Raji (cell line): ENCODE measurements around the gene DSCAM.

ENCODE experiments used
- POLR2A ChIP-seq: IDR thresholded peaks from 2 replicates; pipeline ENCODE4 v1.6.1; 2011; ENCODE audit warnings: low read depth, low read length, control low read depth; ENCODE audit not compliant: insufficient read depth

The DSCAM gene

GRCh38 chr21:40067751-40068150 lies 779.2 kb downstream of the DSCAM start:
- TF ChIP-seq POLR2A = no peak

GRCh38 chr21:40066221-40066620 lies 780.7 kb downstream of the DSCAM start:
- TF ChIP-seq POLR2A = no peak

GRCh38 chr21:40060083-40060677 lies 786.8 kb downstream of the DSCAM start:
- no peak for TF ChIP-seq POLR2A

GRCh38 chr21:40057331-40057730 lies 789.6 kb downstream of the DSCAM start:
- no peak for TF ChIP-seq POLR2A

GRCh38 chr21:40056031-40056430 lies 790.9 kb downstream of the DSCAM start:
- no peak for TF ChIP-seq POLR2A

- TF ChIP-seq POLR2A = no peak
Measured at GRCh38 chr21:40054403-40054802, 792.6 kb downstream of the DSCAM start.

- TF ChIP-seq POLR2A = no peak
Measured at GRCh38 chr21:40053007-40053406, 794.0 kb downstream of the DSCAM start.

GRCh38 chr21:40052276-40052675 lies 794.7 kb downstream of the DSCAM start:
- TF ChIP-seq POLR2A = no peak

GRCh38 chr21:40051801-40052200 lies 795.2 kb downstream of the DSCAM start:
- no peak for TF ChIP-seq POLR2A

GRCh38 chr21:40049931-40050290 lies 797.0 kb downstream of the DSCAM start:
- no peak for TF ChIP-seq POLR2A

- no peak for TF ChIP-seq POLR2A
Measured at GRCh38 chr21:40049031-40049930, 797.7 kb downstream of the DSCAM start.

- no peak for TF ChIP-seq POLR2A
Measured at GRCh38 chr21:40047993-40048730, 798.8 kb downstream of the DSCAM start.

GRCh38 chr21:40047211-40047610 lies 799.7 kb downstream of the DSCAM start:
- no peak for TF ChIP-seq POLR2A

GRCh38 chr21:40043866-40044265 lies 803.1 kb downstream of the DSCAM start:
- no peak for TF ChIP-seq POLR2A

GRCh38 chr21:40043423-40043822 lies 803.5 kb downstream of the DSCAM start:
- no peak for TF ChIP-seq POLR2A

- TF ChIP-seq POLR2A = no peak
Measured at GRCh38 chr21:40041446-40041845, 805.5 kb downstream of the DSCAM start.

- TF ChIP-seq POLR2A = no peak
Measured at GRCh38 chr21:40029888-40030287, 817.1 kb downstream of the DSCAM start.
